ENCODE data around the gene KIF18A. TPM values are rescaled to one million over a fixed set of nuclear protein-coding genes. Genes with fewer than 3 reads are reported as not detected.

The KIF18A gene
- total RNA-seq, 4 donors from 2014 or later, result 2.9 to 6.6 (median 4.2) TPM

DNA sequence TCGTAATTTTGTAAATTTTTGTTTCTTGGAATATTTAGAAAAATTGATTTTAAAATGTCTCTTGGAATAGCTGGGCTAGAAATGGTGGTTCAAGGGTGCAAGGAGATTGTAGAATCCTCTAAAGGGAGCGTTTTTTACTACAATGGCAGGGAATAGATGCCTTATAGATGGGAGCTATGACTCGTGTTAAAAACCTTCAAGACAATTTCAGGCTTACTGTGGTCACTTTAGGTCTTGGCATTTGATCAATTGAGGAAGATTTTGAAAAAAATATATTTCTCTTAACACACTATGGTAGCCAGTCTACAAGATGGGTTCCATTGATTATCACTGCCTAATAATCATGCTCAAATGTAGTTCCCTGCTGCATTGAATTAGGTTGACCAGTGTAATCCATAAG, 25.2 kb upstream of the KIF18A start:
- no peaks in the 10 kb centered on the region for H3K4me1 ChIP-seq
- no peak overlapping the region for H3K27ac ChIP-seq
- 98% methylated on average over 3 of the region's 3 CpGs for WGBS

DNA sequence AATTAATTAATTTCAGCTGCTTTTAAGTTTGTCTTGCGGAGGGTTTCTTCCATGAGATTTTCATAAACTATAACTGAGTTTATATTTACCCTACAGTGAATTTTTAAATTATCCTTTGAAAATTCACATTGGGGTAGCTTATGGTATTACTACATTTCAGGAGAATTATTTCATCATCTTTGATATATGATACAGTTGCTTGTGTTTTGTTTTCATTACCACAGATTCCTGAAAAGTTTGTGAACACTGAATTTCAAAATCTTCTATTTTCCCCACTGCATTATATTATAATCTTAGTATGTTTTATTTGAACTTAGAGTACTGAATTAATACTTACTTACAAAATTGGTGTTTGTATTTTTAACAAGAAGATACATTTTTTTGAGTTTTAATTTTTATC, 24.6 kb upstream of the KIF18A start:
- H3K4me3 ChIP-seq, result no peak overlapping the region
- H3K4me1 ChIP-seq, result no peaks in the 10 kb centered on the region
- no peaks in the 10 kb centered on the region for H3K27me3 ChIP-seq
- H3K36me3 ChIP-seq, result peaks cover 20% of the 10 kb centered on the region
- TF ChIP-seq EP300 (IDR thresholded peaks at IDR 0.05) (no peak), POLR2A (IDR thresholded peaks at IDR 0.05) (no peak), POLR2AphosphoS5 (IDR thresholded peaks at IDR 0.05) (no peak)
- TF ChIP-seq, protein P1, sequence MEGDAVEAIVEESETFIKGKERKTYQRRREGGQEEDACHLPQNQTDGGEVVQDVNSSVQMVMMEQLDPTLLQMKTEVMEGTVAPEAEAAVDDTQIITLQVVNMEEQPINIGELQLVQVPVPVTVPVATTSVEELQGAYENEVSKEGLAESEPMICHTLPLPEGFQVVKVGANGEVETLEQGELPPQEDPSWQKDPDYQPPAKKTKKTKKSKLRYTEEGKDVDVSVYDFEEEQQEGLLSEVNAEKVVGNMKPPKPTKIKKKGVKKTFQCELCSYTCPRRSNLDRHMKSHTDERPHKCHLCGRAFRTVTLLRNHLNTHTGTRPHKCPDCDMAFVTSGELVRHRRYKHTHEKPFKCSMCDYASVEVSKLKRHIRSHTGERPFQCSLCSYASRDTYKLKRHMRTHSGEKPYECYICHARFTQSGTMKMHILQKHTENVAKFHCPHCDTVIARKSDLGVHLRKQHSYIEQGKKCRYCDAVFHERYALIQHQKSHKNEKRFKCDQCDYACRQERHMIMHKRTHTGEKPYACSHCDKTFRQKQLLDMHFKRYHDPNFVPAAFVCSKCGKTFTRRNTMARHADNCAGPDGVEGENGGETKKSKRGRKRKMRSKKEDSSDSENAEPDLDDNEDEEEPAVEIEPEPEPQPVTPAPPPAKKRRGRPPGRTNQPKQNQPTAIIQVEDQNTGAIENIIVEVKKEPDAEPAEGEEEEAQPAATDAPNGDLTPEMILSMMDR (IDR thresholded peaks at IDR 0.05), result no peak
- H3K9me3 ChIP-seq, result no peaks in the 10 kb centered on the region
- H3K27ac ChIP-seq, result no peak overlapping the region
- WGBS, result 44% methylated on average over 1 of the region's 1 CpG
- DNase-seq (ENCODE audit: low spot score in 2 of 2), result no peak

More for the DNA sequence above, 25.2 kb upstream of the KIF18A start:
- no peaks in the 10 kb centered on the region for H3K9me3 ChIP-seq
- H3K36me3 ChIP-seq, result peaks cover 20% of the 10 kb centered on the region
- TF ChIP-seq POLR2AphosphoS5 (IDR thresholded peaks at IDR 0.05) (no peak), EP300 (IDR thresholded peaks at IDR 0.05) (no peak), POLR2A (IDR thresholded peaks at IDR 0.05) (no peak)
- TF ChIP-seq, protein P1 (IDR thresholded peaks at IDR 0.05), result no peak
- H3K4me3 ChIP-seq, result no peak overlapping the region
- no peaks in the 10 kb centered on the region for H3K27me3 ChIP-seq
- DNase-seq (ENCODE audit: low spot score in 2 of 2), result no peak

DNA sequence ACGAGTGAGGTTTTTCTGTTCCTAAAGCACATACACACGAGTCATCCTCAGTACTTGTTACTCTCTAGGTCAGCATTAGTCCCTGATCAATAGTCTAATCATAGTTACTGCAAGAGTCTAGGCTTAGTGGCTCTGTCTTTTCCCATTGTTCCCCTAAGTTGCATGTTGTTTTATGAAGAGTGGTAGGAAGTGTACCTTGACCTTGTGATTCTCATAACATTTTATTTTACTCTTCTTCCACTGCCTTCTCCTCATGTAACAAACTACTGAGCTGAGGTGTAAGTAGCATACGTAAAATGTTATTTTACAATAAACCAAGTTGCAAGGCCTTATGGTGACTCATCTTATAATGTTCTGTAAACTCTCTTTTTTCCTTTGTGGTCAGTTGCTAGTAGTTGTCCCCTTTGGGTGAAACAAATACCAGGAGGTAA, 15.2 kb upstream of the KIF18A start:
- no peak overlapping the region for H3K4me3 ChIP-seq
- H3K4me1 ChIP-seq, result no peaks in the 10 kb centered on the region
- TF ChIP-seq POLR2AphosphoS5 (IDR thresholded peaks at IDR 0.05) (no peak), POLR2A (IDR thresholded peaks at IDR 0.05) (no peak), EP300 (IDR thresholded peaks at IDR 0.05) (no peak)
- TF ChIP-seq, protein P1 (IDR thresholded peaks at IDR 0.05), result no peak
- WGBS, result 89% methylated on average over 3 of the region's 3 CpGs
- no peaks in the 10 kb centered on the region for H3K27me3 ChIP-seq
- peaks cover 3% of the 10 kb centered on the region for H3K36me3 ChIP-seq
- no peaks in the 10 kb centered on the region for H3K9me3 ChIP-seq
- no peak overlapping the region for H3K27ac ChIP-seq
- DNase-seq (ENCODE audit: low spot score in 2 of 2), result no peak

DNA sequence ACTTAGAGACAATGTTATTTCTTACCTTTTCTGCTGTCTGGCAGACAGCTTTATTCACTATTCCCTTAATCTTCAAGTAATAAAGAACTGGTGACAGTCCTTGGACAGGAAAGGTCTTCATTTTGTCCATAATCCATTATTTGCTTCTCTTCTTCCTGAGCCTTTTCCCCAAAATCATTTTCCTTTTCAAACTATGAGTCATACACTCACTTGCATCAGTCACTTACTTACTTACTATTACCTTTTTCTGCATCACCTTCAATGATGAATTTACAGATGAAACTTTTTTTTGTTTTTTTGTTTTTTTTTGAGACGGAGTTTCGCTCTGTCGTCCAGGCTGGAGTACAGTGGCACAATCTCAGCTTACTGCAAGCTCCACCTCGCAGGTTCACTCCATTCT, 9.8 kb upstream of the KIF18A start:
- WGBS, result 96% methylated on average over 4 of the region's 4 CpGs
- no peak for DNase-seq (ENCODE audit: low spot score in 2 of 2)
- no peak overlapping the region for H3K27ac ChIP-seq

DNA sequence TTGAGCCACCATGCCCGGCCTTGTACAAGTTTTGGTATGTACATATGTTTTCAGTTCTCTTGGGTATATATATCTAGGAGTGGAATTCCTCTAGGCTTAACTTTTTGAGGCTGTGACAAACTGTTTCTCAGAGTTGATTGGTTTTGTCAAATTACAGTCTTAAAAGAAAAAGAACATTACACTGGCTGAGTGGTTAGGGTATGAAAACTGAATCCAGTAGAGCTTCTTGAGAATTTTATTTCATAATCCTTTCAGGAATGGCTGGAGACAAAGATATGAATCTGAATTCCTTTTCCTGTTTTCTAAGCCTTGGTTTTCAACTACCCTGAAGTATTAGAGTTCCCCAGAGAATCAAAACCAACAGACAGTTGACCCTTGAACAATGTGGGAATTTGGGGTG, 6.8 kb upstream of the KIF18A start:
- Histone ChIP-seq H3K4me3 (no peak overlapping the region), H3K36me3 (peaks cover 24% of the 10 kb centered on the region), H3K27ac (no peak overlapping the region), H3K9me3 (no peaks in the 10 kb centered on the region), H3K27me3 (no peaks in the 10 kb centered on the region), H3K4me1 (peaks cover 17% of the 10 kb centered on the region)
- no peak for DNase-seq (ENCODE audit: low spot score in 2 of 2)
- TF ChIP-seq POLR2AphosphoS5 (IDR thresholded peaks at IDR 0.05), result no peak
- WGBS, result 94% methylated on average over 1 of the region's 1 CpG

More for the DNA sequence above, 9.8 kb upstream of the KIF18A start:
- Histone ChIP-seq H3K36me3 (peaks cover 24% of the 10 kb centered on the region), H3K27me3 (no peaks in the 10 kb centered on the region), H3K4me1 (no peaks in the 10 kb centered on the region), H3K4me3 (no peak overlapping the region), H3K9me3 (no peaks in the 10 kb centered on the region)
- no peak for TF ChIP-seq POLR2A (IDR thresholded peaks at IDR 0.05)
- TF ChIP-seq EP300 (IDR thresholded peaks at IDR 0.05), result no peak

DNA sequence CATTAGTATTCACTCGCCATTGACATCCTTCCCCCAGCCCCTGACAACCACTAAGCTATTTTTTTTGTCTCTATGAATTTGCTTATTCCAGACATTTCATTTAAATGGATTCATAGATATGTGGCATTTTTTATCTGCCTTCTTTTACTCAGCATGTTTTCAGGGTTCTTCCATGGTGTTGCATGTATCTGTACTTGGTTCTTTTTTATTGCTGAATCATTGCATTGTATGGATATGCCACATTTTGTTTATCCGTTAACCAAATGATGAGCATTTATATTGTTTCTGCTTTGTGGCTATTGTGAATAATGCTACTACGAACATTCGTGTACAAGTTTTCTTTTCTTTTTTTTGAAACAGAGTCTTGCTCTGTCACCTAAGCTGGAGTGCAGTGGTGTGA, 6.2 kb upstream of the KIF18A start:
- no peaks in the 10 kb centered on the region for H3K9me3 ChIP-seq
- peaks cover 23% of the 10 kb centered on the region for H3K4me1 ChIP-seq
- no peak overlapping the region for H3K4me3 ChIP-seq
- peaks cover 24% of the 10 kb centered on the region for H3K36me3 ChIP-seq
- H3K27me3 ChIP-seq, result no peaks in the 10 kb centered on the region
- WGBS, result 97% methylated on average over 4 of the region's 4 CpGs
- DNase-seq (ENCODE audit: low spot score in 2 of 2), result no peak
- no peak overlapping the region for H3K27ac ChIP-seq
- TF ChIP-seq, protein P1 (IDR thresholded peaks at IDR 0.05), result no peak
- TF ChIP-seq EP300 (IDR thresholded peaks at IDR 0.05) (no peak), POLR2AphosphoS5 (IDR thresholded peaks at IDR 0.05) (no peak), POLR2A (IDR thresholded peaks at IDR 0.05) (no peak)
